ENCODE measurements around the gene BTLA.

The BTLA gene

GRCh38 chr3:112416391-112417212 is 82.7 kb downstream of the BTLA start:
- TF ChIP-seq HDGF (IDR thresholded peaks at IDR 0.05; ENCODE audit: borderline replicate concordance): no peak
- no peak for TF ChIP-seq FOXA1 (IDR thresholded peaks at IDR 0.05)
- TF ChIP-seq TARDBP (IDR thresholded peaks at IDR 0.05): no peak
- TF ChIP-seq FOXM1 (IDR thresholded peaks at IDR 0.05; ENCODE audit: borderline replicate concordance): no peak
- TF ChIP-seq, protein P1, sequence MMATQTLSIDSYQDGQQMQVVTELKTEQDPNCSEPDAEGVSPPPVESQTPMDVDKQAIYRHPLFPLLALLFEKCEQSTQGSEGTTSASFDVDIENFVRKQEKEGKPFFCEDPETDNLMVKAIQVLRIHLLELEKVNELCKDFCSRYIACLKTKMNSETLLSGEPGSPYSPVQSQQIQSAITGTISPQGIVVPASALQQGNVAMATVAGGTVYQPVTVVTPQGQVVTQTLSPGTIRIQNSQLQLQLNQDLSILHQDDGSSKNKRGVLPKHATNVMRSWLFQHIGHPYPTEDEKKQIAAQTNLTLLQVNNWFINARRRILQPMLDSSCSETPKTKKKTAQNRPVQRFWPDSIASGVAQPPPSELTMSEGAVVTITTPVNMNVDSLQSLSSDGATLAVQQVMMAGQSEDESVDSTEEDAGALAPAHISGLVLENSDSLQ (IDR thresholded peaks at IDR 0.05): no peak
- no peak for TF ChIP-seq FOXK2 (IDR thresholded peaks at IDR 0.05)
- no peak for TF ChIP-seq ARNT (IDR thresholded peaks at IDR 0.05)
- no peak for TF ChIP-seq BHLHE40 (IDR thresholded peaks at IDR 0.05; ENCODE audit: borderline replicate concordance)
- no peak for TF ChIP-seq SP1 (IDR thresholded peaks at IDR 0.05)
- TF ChIP-seq SUZ12 (IDR thresholded peaks at IDR 0.05): no peak
- TF ChIP-seq ELF4 (IDR thresholded peaks at IDR 0.05): no peak
- TF ChIP-seq LEF1 (IDR thresholded peaks at IDR 0.05; ENCODE audit: borderline replicate concordance): no peak
- no peak for TF ChIP-seq NFRKB (IDR thresholded peaks at IDR 0.05)
- no peak for TF ChIP-seq ZNF384 (IDR thresholded peaks at IDR 0.05)
- TF ChIP-seq CTBP1 (IDR thresholded peaks at IDR 0.05; ENCODE audit: borderline replicate concordance): no peak
- POLR2A ChIA-PET: no interaction called here
- CTCF ChIA-PET: interaction anchor here (0.6 kb wide), 1 partner anchor 84 kb away, joined by 5 read pairs; the partner anchor contains the start of gene CD200
- no peak for DNase-seq (ENCODE audit: extremely low spot score)

- no peak for TF ChIP-seq L3MBTL2 (conservative IDR thresholded peaks at IDR 0.05)
- no peak for TF ChIP-seq FOXM1 (IDR thresholded peaks at IDR 0.05; ENCODE audit: borderline replicate concordance)
- TF ChIP-seq FOXA1 (IDR thresholded peaks at IDR 0.05): no peak
- no peak for TF ChIP-seq CTBP1 (IDR thresholded peaks at IDR 0.05; ENCODE audit: borderline replicate concordance)
- TF ChIP-seq HDGF (IDR thresholded peaks at IDR 0.05; ENCODE audit: borderline replicate concordance): no peak
- TF ChIP-seq ELF4 (IDR thresholded peaks at IDR 0.05): no peak
- TF ChIP-seq TARDBP (IDR thresholded peaks at IDR 0.05): no peak
- TF ChIP-seq, protein P1 (IDR thresholded peaks at IDR 0.05): no peak
- TF ChIP-seq BHLHE40 (IDR thresholded peaks at IDR 0.05; ENCODE audit: borderline replicate concordance): no peak
- TF ChIP-seq FOXK2 (IDR thresholded peaks at IDR 0.05): no peak
- no peak for TF ChIP-seq ZNF384 (IDR thresholded peaks at IDR 0.05)
- ChIA-PET CTCF (no interaction called here), POLR2A (no interaction called here)
- DNase-seq (ENCODE audit: extremely low spot score): no peak
Measured at GRCh38 chr3:112415390-112415789, 83.9 kb downstream of the BTLA start.

All from HEK293T (cell line).